Measurements from ENCODE around the gene ATP6AP1. TPM values are rescaled to one million over a fixed set of nuclear protein-coding genes. Genes with fewer than 3 reads are reported as not detected.

Gene ATP6AP1
- polyA plus RNA-seq, 4 donors = 34.0 to 157 (median 57.4) TPM

GRCh38 chrX:154401918-154402621 is 26.4 kb upstream of the ATP6AP1 start:
- no peak for DNase-seq
- H3K36me3 ChIP-seq (ENCODE audit: control insufficient read depth in 3 of 3, insufficient read depth in 2 of 3, low read depth in 1 of 3, low read length in 3 of 3) = peaks cover 0 to 46% (median 3%) of the 10 kb centered on the region in 3 donors
- no peaks in the 10 kb centered on the region for H3K27me3 ChIP-seq (ENCODE audit: control insufficient read depth in 3 of 3, insufficient read depth in 3 of 3, low read length in 3 of 3)
- H3K27ac ChIP-seq (ENCODE audit: low read depth in 1 of 3, low read length in 2 of 3) = peak overlapping the region in 2 of 3 donors; percentile 38 to 58
- H3K9me3 ChIP-seq (ENCODE audit: control insufficient read depth in 2 of 2, insufficient read depth in 1 of 2, low read depth in 1 of 2, low read length in 1 of 2) = no peaks in the 10 kb centered on the region
- H3K4me1 ChIP-seq (ENCODE audit: control insufficient read depth in 3 of 3, insufficient read depth in 2 of 3, low read depth in 1 of 3, low read length in 2 of 3) = peaks cover 0 to 5% (median 0%) of the 10 kb centered on the region in 3 donors
- FAIRE-seq = no peak
- WGBS, 3 donors = 41 to 57% (median 47%) methylated on average over 6 of the region's 6 CpGs
- H3K4me3 ChIP-seq (ENCODE audit: low read depth in 1 of 3, low read length in 3 of 3) = no peak overlapping the region

DNA sequence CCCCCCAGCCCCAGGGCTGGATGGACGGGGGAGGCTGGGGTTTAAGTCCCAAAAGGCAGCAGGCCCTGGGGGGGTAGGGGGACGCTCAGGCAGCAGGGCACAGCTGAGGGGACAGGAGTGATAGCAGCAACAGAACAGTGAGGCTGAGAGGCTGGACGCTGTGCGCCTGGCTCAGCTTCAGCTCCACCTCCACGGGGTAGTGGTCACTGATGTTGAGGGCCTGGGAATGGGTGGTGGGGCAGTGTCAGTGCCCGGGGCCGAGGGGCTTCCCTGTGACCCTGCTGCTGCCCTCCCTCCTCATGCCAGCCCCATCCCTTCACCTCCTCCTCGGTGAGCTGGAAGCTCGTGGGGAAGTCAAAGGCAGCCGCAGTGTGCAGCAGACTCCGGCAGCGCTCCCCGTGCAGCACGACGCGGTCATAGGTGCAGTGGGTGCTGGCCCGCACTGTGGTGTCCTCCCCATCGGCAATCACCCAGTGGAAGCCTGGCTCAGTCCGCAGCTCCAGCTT is 25.8 kb upstream of the ATP6AP1 start:
- no peak overlapping the region for H3K4me3 ChIP-seq (ENCODE audit: low read depth in 1 of 3, low read length in 3 of 3)
- peaks cover 0 to 46% (median 3%) of the 10 kb centered on the region in 3 donors for H3K36me3 ChIP-seq (ENCODE audit: control insufficient read depth in 3 of 3, insufficient read depth in 2 of 3, low read depth in 1 of 3, low read length in 3 of 3)
- DNase-seq (no peak), FAIRE-seq (no peak)
- no peaks in the 10 kb centered on the region for H3K27me3 ChIP-seq (ENCODE audit: control insufficient read depth in 3 of 3, insufficient read depth in 3 of 3, low read length in 3 of 3)
- H3K9me3 ChIP-seq (ENCODE audit: control insufficient read depth in 2 of 2, insufficient read depth in 1 of 2, low read depth in 1 of 2, low read length in 1 of 2) = no peaks in the 10 kb centered on the region
- H3K27ac ChIP-seq (ENCODE audit: low read depth in 1 of 3, low read length in 2 of 3) = no peak overlapping the region
- peaks cover 0 to 5% (median 0%) of the 10 kb centered on the region in 3 donors for H3K4me1 ChIP-seq (ENCODE audit: control insufficient read depth in 3 of 3, insufficient read depth in 2 of 3, low read depth in 1 of 3, low read length in 2 of 3)
- WGBS, 3 donors = 77 to 81% (median 79%) methylated on average over 6 to 19 of the region's 19 CpGs

DNA sequence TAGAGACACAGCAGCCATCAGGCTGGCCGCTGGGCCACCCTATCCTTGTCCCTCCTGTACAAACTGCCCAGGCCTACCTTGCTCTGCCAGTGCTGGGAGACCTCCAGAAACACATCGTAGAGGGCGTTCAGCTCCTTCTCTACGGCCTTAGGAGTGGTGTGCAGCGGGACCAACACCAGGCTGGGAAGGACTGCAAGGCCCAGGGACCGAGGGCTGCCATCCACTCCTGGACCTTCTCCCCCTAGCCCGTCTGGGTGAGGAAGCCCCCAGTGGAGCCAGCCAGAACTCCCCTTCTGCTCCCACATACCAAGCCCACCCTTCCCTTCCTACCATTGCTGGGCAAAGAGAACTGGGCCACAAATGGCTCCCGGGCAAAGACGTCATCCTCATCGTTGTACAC is 25.3 kb upstream of the ATP6AP1 start:
- H3K27ac ChIP-seq (ENCODE audit: low read depth in 1 of 3, low read length in 2 of 3) = no peak overlapping the region
- H3K9me3 ChIP-seq (ENCODE audit: control insufficient read depth in 2 of 2, insufficient read depth in 1 of 2, low read depth in 1 of 2, low read length in 1 of 2) = no peaks in the 10 kb centered on the region
- peaks cover 0 to 5% (median 0%) of the 10 kb centered on the region in 3 donors for H3K4me1 ChIP-seq (ENCODE audit: control insufficient read depth in 3 of 3, insufficient read depth in 2 of 3, low read depth in 1 of 3, low read length in 2 of 3)
- no peaks in the 10 kb centered on the region for H3K27me3 ChIP-seq (ENCODE audit: control insufficient read depth in 3 of 3, insufficient read depth in 3 of 3, low read length in 3 of 3)
- no peak overlapping the region for H3K4me3 ChIP-seq (ENCODE audit: low read depth in 1 of 3, low read length in 3 of 3)
- 88 to 92% (median 91%) methylated on average over 10 of the region's 10 CpGs for WGBS, 3 donors
- H3K36me3 ChIP-seq (ENCODE audit: control insufficient read depth in 3 of 3, insufficient read depth in 2 of 3, low read depth in 1 of 3, low read length in 3 of 3) = peaks cover 0 to 46% (median 3%) of the 10 kb centered on the region in 3 donors
- no peak for DNase-seq
- no peak for FAIRE-seq

DNA sequence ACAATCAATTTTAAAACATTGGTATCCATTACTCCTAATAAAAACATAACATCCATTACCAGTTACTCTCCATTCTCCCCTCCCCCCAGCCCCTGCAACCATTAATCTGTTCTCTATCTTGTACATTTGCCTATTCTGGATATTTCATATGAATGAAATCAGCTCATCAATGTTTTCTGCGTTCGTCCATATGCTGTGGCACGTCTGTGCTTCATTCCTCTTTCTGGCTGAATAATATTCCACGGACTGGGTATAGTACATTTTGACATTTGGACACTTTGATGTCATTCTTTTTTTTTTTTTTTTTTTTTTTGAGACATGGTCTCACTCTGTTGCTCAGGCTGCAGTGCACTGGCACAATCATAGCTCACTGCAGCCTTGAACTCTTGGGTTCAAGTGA is 24.6 kb upstream of the ATP6AP1 start:
- DNase-seq = no peak
- 85 to 92% (median 92%) methylated on average over 4 of the region's 4 CpGs for WGBS, 3 donors
- H3K4me1 ChIP-seq (ENCODE audit: control insufficient read depth in 3 of 3, insufficient read depth in 2 of 3, low read depth in 1 of 3, low read length in 2 of 3) = peaks cover 0 to 11% (median 0%) of the 10 kb centered on the region in 3 donors
- no peaks in the 10 kb centered on the region for H3K27me3 ChIP-seq (ENCODE audit: control insufficient read depth in 3 of 3, insufficient read depth in 3 of 3, low read length in 3 of 3)
- no peak overlapping the region for H3K27ac ChIP-seq (ENCODE audit: low read depth in 1 of 3, low read length in 2 of 3)
- no peak for FAIRE-seq
- H3K36me3 ChIP-seq (ENCODE audit: control insufficient read depth in 3 of 3, insufficient read depth in 2 of 3, low read depth in 1 of 3, low read length in 3 of 3) = peaks cover 0 to 46% (median 3%) of the 10 kb centered on the region in 3 donors
- H3K9me3 ChIP-seq (ENCODE audit: control insufficient read depth in 2 of 2, insufficient read depth in 1 of 2, low read depth in 1 of 2, low read length in 1 of 2) = no peaks in the 10 kb centered on the region
- H3K4me3 ChIP-seq (ENCODE audit: low read depth in 1 of 3, low read length in 3 of 3) = no peak overlapping the region

DNA sequence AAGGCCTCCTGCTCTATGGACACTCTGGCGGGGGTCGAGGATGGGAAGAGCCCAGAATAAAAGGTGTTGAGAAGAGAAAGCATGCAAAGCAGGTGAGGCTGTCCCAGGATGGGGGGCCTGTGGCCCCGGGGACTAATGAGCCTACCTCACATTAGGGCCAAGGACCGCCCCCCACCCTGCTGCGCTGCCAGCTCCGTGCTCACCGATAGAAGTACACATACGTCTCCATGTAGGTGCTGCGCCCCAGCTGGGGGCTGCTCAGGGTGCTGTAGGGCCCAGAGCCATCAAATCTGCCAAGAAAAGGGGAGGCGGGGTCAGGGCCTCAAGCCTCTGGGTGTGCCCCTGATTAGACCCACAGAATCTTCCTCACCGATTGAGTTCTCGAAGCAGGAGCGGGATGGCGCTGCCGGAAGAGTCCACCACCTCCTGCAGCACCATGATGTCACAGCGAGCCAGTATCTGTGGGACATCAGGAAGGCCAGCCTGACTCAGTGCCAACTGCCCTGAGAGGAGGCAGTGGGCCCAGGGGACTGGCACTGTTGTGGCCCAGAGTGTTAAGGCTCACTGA is 23.8 kb upstream of the ATP6AP1 start:
- WGBS, 3 donors = 91 to 96% (median 95%) methylated on average over 14 to 16 of the region's 16 CpGs
- Histone ChIP-seq H3K36me3 (ENCODE audit: control insufficient read depth in 3 of 3, insufficient read depth in 2 of 3, low read depth in 1 of 3, low read length in 3 of 3) (peaks cover 0 to 38% (median 3%) of the 10 kb centered on the region in 3 donors), H3K4me1 (ENCODE audit: control insufficient read depth in 3 of 3, insufficient read depth in 2 of 3, low read depth in 1 of 3, low read length in 2 of 3) (peaks cover 0 to 17% (median 0%) of the 10 kb centered on the region in 3 donors), H3K4me3 (ENCODE audit: low read depth in 1 of 3, low read length in 3 of 3) (no peak overlapping the region), H3K27ac (ENCODE audit: low read depth in 1 of 3, low read length in 2 of 3) (no peak overlapping the region), H3K9me3 (ENCODE audit: control insufficient read depth in 2 of 2, insufficient read depth in 1 of 2, low read depth in 1 of 2, low read length in 1 of 2) (no peaks in the 10 kb centered on the region), H3K27me3 (ENCODE audit: control insufficient read depth in 3 of 3, insufficient read depth in 3 of 3, low read length in 3 of 3) (no peaks in the 10 kb centered on the region)
- FAIRE-seq (no peak), DNase-seq (no peak)

- Histone ChIP-seq H3K4me1 (ENCODE audit: control insufficient read depth in 3 of 3, insufficient read depth in 2 of 3, low read depth in 1 of 3, low read length in 2 of 3) (peaks cover 0 to 20% (median 0%) of the 10 kb centered on the region in 3 donors), H3K27me3 (ENCODE audit: control insufficient read depth in 3 of 3, insufficient read depth in 3 of 3, low read length in 3 of 3) (no peaks in the 10 kb centered on the region), H3K27ac (ENCODE audit: low read depth in 1 of 3, low read length in 2 of 3) (peak overlapping the region; percentile 53 to 93 (median 84)), H3K9me3 (ENCODE audit: control insufficient read depth in 2 of 2, insufficient read depth in 1 of 2, low read depth in 1 of 2, low read length in 1 of 2) (no peaks in the 10 kb centered on the region), H3K4me3 (ENCODE audit: low read depth in 1 of 3, low read length in 3 of 3) (peak overlapping the region in 2 of 3 donors; percentile 43 to 45), H3K36me3 (ENCODE audit: control insufficient read depth in 3 of 3, insufficient read depth in 2 of 3, low read depth in 1 of 3, low read length in 3 of 3) (peaks cover 0 to 14% (median 0%) of the 10 kb centered on the region in 3 donors)
- WGBS, 3 donors = 40 to 65% (median 57%) methylated on average over 4 to 10 of the region's 10 CpGs
- no peak for DNase-seq
- FAIRE-seq = no peak
Observed at GRCh38 chrX:154408659-154409221, 19.7 kb upstream of the ATP6AP1 start.

DNA sequence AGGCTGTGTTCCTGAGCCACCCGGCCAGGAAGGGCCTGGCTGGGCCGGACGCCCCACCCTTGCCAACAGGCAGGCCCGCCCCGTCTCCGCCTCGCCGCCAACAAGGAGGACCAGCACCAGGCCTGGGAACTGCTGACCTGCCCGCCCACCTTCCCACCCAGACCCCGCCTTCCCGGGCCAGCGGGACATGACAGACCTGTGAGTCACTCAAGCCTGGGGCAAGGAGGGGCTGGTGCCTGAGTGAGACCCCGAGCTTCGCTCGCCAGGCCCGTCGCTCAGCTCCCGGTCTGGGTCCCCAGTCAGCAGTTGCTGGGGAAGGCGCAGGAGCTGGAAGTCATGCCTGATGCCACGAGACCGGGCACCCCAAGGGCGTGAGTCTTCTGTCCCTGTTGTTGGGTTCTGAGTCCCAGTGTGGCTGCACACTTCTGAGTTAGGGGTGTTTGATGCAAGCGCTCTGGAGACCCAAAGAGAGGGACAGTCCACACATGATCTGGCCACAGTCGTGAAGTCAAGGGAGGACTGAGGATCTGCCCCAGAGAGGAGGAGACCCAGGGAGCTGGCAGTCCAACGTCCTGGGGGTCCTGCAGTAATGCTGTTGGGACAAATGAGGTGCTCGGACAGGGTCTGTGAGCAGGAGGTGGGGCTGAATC is 19.1 kb upstream of the ATP6AP1 start, which contains the start of gene DNASE1L1:
TSS of gene DNASE1L1 (minus strand) at position 33 of the 650 bp plus-strand sequence. CDS start 3,686 bp downstream, outside the sequence.
- H3K4me1 ChIP-seq (ENCODE audit: control insufficient read depth in 3 of 3, insufficient read depth in 2 of 3, low read depth in 1 of 3, low read length in 2 of 3) = peaks cover 0 to 20% (median 0%) of the 10 kb centered on the region in 3 donors
- 27 to 51% (median 33%) methylated on average over 19 to 26 of the region's 26 CpGs for WGBS, 3 donors
- no peak for FAIRE-seq

GRCh38 chrX:154411981-154412340 is 16.5 kb upstream of the ATP6AP1 start:
- Histone ChIP-seq H3K27me3 (ENCODE audit: control insufficient read depth in 3 of 3, insufficient read depth in 3 of 3, low read length in 3 of 3) (no peaks in the 10 kb centered on the region), H3K4me3 (ENCODE audit: low read depth in 1 of 3, low read length in 3 of 3) (peak overlapping the region; percentile 61 to 70 (median 62)), H3K27ac (ENCODE audit: low read depth in 1 of 3, low read length in 2 of 3) (peak overlapping the region; percentile 80 to 93 (median 86)), H3K9me3 (ENCODE audit: control insufficient read depth in 2 of 2, insufficient read depth in 1 of 2, low read depth in 1 of 2, low read length in 1 of 2) (no peaks in the 10 kb centered on the region), H3K36me3 (ENCODE audit: control insufficient read depth in 3 of 3, insufficient read depth in 2 of 3, low read depth in 1 of 3, low read length in 3 of 3) (peaks cover 0 to 14% (median 0%) of the 10 kb centered on the region in 3 donors), H3K4me1 (ENCODE audit: control insufficient read depth in 3 of 3, insufficient read depth in 2 of 3, low read depth in 1 of 3, low read length in 2 of 3) (peaks cover 0 to 20% (median 0%) of the 10 kb centered on the region in 3 donors)
- FAIRE-seq = no peak
- DNase-seq = peak; percentile 64 to 74
- 1 to 34% (median 5%) methylated on average over 15 to 29 of the region's 29 CpGs for WGBS, 3 donors

More for the DNA sequence above, 19.1 kb upstream of the ATP6AP1 start, which contains the start of gene DNASE1L1:
- no peaks in the 10 kb centered on the region for H3K27me3 ChIP-seq (ENCODE audit: control insufficient read depth in 3 of 3, insufficient read depth in 3 of 3, low read length in 3 of 3)
- H3K27ac ChIP-seq (ENCODE audit: low read depth in 1 of 3, low read length in 2 of 3) = peak within 1 kb of the TSS; percentile 76 to 93 (median 84)
- no peaks in the 10 kb centered on the region for H3K9me3 ChIP-seq (ENCODE audit: control insufficient read depth in 2 of 2, insufficient read depth in 1 of 2, low read depth in 1 of 2, low read length in 1 of 2)
- DNase-seq = peak; percentile 82 to 86
- H3K36me3 ChIP-seq (ENCODE audit: control insufficient read depth in 3 of 3, insufficient read depth in 2 of 3, low read depth in 1 of 3, low read length in 3 of 3) = peaks cover 0 to 18% (median 0%) of the 10 kb centered on the region in 3 donors
- peak within 1 kb of the TSS in 2 of 3 donors; percentile 43 to 45 for H3K4me3 ChIP-seq (ENCODE audit: low read depth in 1 of 3, low read length in 3 of 3)

Measured in small intestine (tissue), 7 donors.